NCI-H146 treated with DMSO at 0.1 percent for 48 hours (cell line): ENCODE measurements around the gene SECISBP2.
"Not testable (repeated sequence)": the region's sequence is repeated elsewhere in the genome, so short reads cannot be mapped to it uniquely, and the experiment has no call there.

Experiments used
- DNase-seq: peaks from one replicate; lab custom pipeline; 2025; ENCODE audit not compliant: unreplicated experiment; lab: John Stamatoyannopoulos, UW

Gene SECISBP2

GRCh38 chr9:89363921-89364665 lies 45.8 kb downstream of the SECISBP2 start:
- DNase-seq, result no peak

GRCh38 chr9:89364666-89365531 lies 46.6 kb downstream of the SECISBP2 start:
- no peak for DNase-seq

- DNase-seq, result no peak
Observed at GRCh38 chr9:89365532-89365912, 47.2 kb downstream of the SECISBP2 start.

- DNase-seq, result no peak
Observed at GRCh38 chr9:89366711-89367110, 48.4 kb downstream of the SECISBP2 start.

GRCh38 chr9:89367281-89367680 lies 49.0 kb downstream of the SECISBP2 start:
- DNase-seq, result no peak

- no peak for DNase-seq
Observed at GRCh38 chr9:89367726-89368437, 49.6 kb downstream of the SECISBP2 start.

GRCh38 chr9:89368550-89368949 lies 50.2 kb downstream of the SECISBP2 start:
- DNase-seq, result no peak

GRCh38 chr9:89368978-89369377 lies 50.7 kb downstream of the SECISBP2 start:
- DNase-seq, result no peak

- no peak for DNase-seq
Observed at GRCh38 chr9:89370593-89370992, 52.3 kb downstream of the SECISBP2 start.

GRCh38 chr9:89371791-89372190 lies 53.5 kb downstream of the SECISBP2 start:
- not testable (repeated sequence) for DNase-seq

GRCh38 chr9:89372230-89372816 lies 54.0 kb downstream of the SECISBP2 start:
- no peak for DNase-seq

GRCh38 chr9:89372979-89373378 lies 54.7 kb downstream of the SECISBP2 start:
- no peak for DNase-seq

GRCh38 chr9:89374176-89374575 lies 55.9 kb downstream of the SECISBP2 start:
- no peak for DNase-seq

- DNase-seq, result peak; percentile 51
Observed at GRCh38 chr9:89375191-89375760, 57.0 kb downstream of the SECISBP2 start.

- DNase-seq, result no peak
Observed at GRCh38 chr9:89376286-89376685, 58.0 kb downstream of the SECISBP2 start.

- DNase-seq, result no peak
Observed at GRCh38 chr9:89376741-89377351, 58.5 kb downstream of the SECISBP2 start.

- no peak for DNase-seq
Observed at GRCh38 chr9:89377411-89377810, 59.1 kb downstream of the SECISBP2 start.

- no peak for DNase-seq
Observed at GRCh38 chr9:89378541-89378940, 60.2 kb downstream of the SECISBP2 start.

GRCh38 chr9:89379031-89379430 lies 60.7 kb downstream of the SECISBP2 start:
- no peak for DNase-seq

GRCh38 chr9:89379508-89380115 lies 61.3 kb downstream of the SECISBP2 start:
- DNase-seq, result no peak
